ENCODE data around the gene FUT2.

FUT2 gene

DNA sequence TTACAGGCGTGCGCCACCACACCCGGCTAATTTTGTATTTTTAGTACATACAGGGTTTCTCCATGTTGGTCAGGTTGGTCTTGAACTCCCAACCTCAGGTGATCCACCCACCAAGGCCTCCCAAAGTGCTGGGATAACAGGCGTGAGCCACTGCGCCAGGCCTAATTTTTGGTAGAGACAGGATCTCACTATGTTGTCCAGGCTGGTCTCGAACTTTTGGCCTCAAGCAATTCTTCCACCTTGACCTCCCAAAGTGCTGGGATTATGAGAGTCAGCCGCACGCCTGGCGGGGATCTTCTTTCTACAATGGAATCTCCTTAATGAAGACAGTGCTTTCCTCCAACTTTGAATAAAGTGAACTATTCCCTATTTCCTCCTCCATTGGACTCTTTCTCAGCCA is 38.9 kb downstream of the FUT2 start:
- no peak for DNase-seq

DNA sequence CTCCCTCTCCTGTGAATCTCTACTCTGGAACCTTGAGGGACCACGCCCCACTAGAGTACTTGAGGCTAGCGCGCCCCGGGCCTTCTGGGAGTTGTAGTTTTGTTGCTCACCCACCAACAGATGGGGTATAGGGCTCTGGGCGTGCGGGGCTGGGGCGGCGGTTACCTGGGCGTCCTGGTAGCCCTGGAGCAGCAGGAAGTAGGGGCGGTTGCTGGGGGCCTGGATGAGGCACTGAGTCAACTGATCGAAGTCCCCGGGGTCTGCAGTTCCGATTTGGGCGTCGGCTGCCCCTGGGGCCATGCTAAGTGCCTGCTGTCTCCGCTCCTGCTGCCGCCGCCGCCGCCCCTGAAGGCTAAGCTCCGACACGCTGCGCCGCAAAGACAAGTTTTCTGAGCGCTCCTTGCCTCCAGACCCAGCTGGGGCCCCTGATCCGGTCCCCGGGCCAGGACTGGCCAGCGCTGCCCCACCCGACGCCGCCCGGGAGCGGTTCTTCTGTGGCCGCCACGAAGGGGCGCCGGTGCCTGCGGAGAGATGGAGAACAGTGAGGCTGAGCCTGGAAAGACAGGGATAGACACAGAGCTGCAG is 39.4 kb downstream of the FUT2 start:
- DNase-seq = peak; percentile 74

DNA sequence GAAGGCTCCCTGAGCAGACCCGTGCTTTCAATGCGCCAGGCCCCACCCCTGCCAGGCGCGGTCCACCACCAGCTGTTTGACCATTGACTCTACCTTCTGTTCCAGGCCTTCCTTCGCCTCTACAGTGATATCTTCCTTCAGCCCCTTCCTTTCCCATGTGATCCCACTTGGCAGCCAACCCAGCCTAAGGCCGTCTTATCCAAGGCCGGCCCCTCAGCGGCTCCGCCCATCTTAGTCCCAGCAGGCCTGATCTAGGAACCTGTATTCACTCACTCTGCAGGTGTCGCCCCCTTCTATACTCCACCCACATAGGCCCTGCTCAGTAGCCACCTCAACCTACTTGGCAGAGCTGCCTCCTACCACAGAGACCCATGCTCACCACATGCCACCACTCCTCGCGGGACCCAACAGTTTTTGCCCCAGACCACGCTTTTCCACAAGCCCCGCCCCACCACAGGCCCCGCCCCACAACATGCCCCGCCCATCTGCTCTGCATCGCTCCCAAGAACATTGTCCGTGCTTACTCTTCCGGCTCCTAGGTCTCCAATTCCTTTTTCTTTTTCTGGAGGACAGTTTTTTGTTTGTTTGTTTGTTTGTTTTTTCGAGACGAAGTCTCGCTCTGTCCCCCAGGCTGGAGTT is 41.7 kb downstream of the FUT2 start:
- peak; percentile 11 for DNase-seq

DNA sequence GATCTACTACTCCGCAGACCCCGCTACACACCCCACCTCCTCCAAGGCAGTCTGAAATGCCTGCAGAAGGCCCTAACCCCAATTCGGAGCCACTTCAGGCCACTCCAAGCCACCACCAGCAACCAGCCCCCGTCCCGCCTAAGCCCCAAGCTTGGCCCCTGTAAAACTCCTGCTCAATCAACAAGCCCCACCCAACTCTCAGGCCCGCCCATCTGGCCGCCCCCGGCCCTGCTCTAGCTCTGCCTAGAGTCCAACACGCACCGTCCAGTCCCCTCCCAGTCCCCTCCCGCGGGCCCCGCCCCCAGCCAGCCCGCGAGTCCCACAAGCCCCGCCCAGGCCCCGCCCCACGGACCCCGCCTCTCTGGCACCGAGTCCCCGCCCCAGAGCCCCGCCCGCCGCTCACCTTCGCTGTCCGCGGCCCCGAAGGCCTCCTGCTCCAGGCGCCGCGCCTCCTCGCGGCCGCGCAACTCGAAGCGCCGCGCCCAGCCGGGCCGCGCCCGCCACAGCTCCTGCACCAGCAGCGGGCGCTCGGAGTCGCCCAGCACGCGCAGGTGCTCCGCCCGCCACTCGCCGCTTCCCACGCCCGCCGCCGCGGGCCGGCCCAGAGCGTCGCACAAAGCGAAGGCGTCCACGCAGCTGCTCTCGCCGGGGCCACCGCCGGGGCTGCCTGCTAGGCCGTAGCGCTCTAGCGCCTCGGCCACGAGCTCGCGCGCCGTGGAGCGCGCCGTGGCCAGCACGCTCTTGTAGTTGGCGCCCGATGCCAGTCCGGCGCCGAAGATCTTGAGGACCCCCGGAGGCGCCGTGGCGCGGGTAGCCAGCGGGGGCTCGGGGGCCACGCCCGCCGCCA is 43.0 kb downstream of the FUT2 start:
- DNase-seq = peak; percentile 87

DNA sequence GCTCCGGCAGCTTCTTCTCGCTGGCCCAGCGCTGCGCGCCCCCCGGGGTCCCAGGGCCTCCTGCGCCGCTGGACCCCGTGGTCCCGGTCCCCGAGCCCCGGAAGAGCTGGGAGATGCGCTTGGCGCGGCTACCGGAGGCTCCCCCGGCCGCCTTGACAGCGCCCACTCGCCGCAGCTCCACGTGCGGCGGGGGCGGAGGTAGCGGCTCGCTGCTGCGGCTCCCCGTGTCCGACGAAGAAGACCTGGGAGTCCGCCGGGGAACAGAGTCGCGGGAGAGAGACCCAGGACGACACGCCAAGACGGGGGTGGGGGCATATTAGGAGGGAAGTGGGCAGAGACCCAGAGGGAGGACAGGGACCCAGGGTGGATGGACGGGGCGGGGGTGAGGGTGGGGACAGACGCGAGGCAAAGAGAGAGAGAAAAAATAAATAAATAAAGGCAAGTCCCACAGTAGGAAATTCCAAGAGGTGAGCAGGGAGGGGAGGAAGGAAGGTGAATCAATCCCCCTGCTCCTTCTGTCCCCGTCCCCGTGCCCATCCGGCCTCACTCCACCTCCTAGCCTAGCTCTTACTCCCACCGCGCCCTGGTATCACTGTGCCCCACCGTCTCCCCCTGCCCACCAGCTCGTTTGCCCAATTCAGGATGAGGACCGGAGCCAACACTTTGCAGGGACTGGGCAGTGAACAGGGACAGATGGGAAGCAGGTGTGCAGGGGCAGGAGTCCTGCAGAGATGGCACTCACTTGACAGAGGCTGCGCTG is 43.8 kb downstream of the FUT2 start:
- DNase-seq = peak; percentile 64

DNA sequence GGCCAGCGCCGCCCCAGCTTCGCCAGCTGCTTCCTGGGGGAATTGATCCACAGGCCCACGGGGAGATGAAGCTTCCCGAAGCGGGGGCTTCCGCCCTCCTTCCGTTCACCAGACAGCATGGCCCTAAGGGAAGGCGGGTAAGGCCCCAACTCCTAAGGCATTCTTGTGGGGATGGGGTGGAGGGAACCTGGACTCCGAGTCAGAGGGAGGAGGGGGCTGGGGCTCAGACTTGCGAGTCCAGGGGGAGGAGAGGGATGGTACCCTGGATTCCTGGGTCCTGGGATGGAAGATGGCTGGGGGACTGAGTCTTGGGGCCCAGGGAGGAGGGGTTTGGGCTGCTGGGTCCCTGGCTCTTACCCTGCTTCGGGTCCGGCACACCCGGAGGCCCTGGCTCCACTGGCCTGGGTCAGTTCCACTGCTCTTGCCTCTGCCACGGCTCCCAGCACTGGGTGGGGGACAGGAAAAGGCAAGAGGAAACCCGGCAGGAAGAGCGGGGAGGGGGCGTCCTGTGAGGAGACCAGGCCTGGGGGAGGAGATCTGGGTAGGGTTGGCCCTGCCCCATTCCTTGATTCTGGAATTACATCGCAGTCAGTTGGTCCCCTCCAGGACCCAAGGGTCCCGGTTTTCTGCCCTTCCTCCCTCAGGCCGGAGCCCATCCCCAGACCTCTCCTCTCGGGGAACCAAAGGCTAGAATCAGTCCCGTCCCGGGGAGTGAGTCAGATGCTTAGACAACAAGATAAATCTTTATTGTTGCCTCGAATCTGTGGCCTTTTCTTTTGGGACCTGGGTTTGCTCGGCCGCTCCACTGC is 44.6 kb downstream of the FUT2 start, which contains the start of gene RASIP1:
Gene RASIP1, minus strand, starts transcription at position 447 of the 809 bp plus-strand sequence. Its CDS starts 328 bp downstream, at position 119.
- DNase-seq = no peak

DNA sequence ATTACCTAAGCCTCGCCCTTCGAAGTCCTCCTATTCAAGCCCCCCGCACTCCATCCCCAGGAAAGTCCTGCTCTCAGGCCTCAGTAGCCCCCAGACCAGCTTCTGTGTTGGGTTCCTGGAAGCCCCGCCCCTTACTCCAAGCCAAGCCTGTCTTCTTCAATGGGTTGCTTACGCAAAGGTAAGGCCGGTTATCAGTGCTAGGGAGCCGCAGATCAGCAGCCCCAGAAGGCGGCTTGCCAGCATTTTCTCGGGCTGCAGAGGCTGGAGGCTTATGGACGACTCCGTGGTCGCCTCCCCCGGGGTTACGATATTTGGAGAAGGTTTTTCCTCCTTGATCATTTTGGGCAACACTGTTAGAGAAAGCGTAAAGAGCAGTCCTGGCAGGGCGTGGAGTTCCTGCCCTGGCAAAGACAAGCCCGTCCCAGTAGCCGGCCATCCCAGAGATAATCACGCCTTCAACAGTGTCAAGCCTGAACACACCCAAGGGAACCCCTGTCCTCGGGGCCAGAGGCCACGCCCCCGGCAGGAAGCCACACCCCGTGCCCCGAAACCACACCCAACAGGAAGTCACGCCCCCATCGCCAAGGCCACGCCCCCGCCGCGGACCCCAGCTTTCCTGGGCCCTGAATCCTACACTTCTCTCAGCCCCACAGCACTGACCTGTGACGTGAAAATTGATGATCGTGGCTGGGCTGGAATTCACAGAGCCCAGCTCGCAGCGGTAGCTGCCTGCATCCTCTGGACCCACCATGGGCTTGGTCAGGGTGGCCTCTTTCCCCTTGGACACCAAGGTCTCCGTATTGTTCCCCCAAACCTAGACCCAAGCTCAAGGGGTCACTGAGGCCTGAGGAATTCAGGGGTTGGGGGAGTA is 45.6 kb downstream of the FUT2 start:
- DNase-seq = no peak

DNA sequence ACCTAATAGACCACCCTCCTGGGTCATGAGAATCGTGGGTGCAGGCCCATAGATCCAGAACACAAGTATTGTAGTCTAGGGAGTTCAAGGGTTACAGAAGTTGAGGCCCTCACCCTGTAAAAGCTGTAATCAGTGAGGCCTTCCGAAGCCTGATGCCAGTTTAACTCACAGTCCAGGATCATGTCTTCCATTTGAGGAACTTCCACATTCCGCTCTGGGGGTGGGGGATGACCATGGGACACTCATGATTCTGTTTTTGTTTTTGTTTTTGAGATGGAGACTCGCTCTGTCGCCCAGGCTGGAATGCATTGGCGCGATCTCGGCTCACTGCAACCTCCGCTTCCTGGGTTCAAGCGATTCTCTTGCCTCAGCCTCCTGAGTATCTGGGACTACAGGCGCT is 46.3 kb downstream of the FUT2 start:
- no peak for DNase-seq

DNA sequence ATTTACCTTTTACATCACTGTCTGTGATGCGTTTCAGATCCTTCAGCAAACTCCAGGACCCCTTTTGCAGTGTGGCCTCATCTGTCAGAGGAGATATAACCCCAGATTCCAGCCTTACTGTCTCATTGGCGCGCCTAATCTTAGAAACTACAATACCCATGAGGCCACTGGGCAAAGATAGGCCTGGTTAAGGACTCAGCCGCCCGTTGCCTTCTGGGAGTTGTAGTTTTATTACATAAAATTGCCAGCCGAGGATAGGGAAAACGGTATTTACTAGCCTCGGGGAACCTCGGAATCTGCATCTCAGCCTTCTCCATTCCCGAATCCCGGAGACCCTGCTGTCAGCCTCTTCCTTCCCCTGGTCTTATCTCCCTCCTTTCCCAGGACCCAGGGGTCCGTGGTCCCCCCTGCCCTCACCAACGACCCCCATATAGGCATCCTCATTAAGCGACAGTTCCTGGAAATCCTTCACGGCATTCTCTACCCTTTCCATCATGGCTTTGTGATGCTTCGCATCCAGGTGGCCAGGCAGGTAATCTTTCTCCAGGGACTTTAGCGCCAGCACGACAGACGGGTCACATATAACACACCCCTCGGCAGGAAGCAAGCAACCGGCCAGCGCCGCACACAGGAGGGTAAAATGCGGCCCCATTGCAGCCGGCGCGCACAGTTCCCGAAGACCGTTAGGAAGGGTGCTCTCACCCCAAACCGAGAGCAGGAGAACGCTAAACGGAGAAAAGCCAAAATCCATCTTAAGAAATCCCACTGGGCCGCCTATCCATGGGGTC is 49.6 kb downstream of the FUT2 start:
- DNase-seq = peak; percentile 75

DNA sequence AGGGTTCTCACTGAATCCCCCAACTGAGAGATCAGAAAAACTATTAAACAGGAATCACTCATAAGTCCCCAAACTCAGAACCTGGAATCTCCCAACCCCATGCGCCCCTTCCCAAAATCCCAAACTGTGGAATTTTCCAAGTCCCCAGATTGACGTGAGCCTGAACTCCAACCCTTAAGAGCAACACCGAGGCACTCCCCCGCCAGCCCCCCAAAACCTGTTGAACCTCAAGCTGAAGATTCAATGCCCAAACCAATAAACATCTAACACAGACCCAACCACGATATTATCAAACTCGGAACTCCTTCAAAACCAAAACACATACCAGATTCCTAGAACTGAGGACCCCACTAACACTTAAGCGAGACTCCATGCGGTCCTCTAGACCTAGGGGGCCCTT is 50.3 kb downstream of the FUT2 start:
- DNase-seq = no peak

DNA sequence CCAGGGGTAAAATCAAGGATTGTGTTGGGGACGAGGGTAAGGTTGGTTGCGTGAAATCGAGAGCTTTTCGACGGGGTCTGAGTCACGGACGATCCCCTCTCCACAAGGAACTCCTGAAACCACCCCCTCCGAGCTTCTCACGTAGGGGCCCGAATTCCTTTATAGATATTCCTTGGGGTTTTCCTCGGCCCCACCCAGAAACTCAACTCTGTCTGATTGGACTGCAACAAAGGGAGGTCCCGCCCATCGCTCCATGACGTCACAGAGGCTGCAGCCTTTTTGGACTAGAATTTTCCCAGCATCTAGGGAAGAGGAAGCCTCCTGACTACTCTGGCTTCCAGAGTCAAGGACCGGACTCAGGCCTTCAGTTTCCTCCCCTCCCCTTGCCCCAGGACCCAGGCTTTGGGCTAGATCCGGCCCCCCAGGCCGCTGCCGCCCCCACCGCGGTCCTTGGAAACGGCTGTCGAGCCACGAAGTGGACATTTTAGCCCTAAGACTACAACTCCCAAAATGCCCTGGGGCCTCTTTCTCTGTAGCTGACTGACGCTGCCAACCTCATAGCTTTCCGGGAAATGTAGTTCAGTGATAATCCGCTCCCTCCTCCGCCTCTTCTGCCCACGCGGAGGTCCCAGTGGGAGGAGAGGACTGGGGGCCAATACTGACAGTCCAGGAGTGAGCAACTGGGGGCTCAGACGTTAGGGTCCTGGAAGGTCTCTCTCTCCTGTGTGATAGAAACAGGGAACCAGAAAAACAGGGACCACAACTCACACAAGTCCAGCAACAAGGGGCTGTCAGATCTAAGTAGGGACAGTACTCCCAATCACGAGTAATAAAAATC is 51.2 kb downstream of the FUT2 start, which contains the start of gene IZUMO1:
Gene IZUMO1, minus strand, starts transcription at position 172 of the 838 bp plus-strand sequence. CDS start 1,050 bp downstream, outside the sequence.
- DNase-seq = no peak

DNA sequence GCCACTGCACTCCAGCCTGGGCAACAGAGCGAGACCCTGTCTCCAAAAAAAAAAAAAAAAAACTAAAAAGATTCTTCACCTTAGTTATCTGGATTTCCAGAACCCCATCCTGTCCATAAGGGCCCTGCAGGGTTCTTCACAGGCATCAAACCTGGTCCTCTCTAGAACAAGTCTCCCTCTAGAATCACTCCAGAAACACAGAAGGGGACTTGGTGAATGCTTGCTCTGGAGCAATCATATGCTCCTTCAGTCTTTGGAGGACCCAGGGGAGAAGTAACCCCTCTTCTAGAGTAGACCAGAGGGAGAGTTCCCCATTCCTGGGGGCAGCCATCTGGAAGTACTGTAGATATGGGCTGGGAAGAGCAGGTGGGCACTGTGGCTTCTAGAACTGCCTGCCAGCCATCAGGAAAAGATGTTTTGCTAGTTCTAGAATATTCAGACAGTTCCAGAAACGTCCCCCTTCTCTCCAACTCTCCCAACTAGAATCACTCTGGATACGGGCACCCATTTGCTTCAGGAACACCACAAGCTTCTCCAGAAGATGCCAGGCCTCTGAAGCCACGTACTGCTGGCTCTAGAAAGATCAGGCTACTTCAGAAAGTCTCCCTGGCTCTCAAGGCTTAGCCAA is 53.9 kb downstream of the FUT2 start:
- DNase-seq = no peak

DNA sequence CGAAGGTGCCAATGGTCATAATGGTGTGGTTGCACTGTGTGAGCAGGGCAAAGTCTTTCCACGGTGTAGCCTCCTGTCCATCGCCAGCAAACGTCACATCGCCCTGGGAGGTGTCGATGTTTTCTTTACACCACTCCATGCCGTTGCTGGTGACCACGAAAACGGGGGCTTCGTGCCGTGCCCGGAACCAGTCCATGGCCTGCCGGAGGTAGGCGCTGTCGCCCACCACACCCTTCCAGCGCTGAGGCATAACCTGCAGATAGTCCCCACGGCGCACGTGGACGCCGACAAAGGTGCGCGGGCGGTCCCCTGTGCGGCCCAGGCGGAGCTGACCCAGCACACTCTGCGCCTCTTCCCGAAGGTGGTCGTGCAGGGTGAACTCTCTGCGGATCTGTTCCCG is 54.6 kb downstream of the FUT2 start:
- DNase-seq = no peak

DNA sequence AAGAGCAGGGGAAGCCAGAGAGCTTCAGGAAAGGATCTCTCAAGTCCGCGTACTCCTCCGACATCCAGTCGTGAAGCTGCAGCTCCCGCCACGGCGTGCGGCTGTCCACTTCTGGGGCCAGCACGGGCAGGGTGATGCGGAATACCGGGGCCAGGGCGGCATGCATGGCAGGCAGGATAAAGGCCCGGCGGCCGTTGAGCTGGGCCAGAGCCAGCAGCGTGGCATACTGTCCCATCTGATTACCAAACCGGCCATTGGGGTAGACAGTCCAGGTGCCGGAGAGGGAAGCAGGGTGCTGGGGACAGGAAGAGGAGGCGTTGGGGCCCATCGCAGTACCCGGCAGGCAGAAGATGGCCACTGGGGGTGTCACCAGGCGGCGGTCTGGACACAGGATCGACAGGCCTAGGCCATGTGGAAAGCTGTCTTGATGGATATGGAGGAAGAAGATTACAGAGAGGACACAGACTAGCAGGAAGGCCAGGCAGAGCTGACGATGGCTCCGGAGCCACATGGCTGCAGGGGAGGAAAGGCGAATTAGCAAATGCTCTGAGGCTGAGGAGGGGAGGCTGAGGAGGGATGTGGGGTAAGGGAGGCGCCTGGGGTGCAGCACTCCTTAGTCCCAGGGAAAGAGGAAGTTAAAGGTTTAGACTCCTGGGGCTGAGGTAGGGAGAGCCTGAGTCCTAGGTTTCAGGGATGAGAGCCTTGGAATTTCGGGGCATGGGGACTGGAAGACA is 55.2 kb downstream of the FUT2 start:
- DNase-seq = no peak

DNA sequence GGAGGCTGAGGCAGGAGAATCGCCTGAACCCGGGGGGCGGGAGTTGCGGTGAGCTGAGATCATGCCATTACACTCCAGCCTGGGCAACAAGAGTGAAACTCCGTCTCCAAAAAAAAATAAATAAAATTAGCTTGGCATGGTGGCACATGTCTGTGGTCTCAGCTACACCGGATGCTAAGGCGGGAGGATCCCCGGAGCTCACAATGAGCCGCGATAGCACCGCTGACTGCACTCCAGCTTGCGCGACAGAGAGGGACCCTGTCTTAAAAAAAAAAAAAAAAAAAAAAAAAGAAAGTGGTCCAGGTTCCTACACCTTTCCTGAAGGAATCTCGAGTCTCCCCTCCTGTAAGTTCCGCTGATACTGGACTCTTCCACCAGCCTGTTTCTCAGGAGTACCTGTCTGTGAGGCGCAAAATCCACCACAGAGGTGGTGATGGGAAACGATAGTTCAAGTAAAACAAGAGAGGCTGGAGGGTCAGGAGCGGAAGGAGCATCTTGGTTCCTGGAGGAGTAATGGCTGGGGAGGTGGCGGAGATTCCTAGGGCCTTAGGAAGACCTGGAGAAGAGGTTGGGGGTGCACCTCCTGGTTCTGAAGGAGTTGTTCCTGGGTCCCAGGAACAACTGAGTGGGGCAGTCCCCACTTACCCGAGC is 56.2 kb downstream of the FUT2 start:
- DNase-seq = peak; percentile 53

DNA sequence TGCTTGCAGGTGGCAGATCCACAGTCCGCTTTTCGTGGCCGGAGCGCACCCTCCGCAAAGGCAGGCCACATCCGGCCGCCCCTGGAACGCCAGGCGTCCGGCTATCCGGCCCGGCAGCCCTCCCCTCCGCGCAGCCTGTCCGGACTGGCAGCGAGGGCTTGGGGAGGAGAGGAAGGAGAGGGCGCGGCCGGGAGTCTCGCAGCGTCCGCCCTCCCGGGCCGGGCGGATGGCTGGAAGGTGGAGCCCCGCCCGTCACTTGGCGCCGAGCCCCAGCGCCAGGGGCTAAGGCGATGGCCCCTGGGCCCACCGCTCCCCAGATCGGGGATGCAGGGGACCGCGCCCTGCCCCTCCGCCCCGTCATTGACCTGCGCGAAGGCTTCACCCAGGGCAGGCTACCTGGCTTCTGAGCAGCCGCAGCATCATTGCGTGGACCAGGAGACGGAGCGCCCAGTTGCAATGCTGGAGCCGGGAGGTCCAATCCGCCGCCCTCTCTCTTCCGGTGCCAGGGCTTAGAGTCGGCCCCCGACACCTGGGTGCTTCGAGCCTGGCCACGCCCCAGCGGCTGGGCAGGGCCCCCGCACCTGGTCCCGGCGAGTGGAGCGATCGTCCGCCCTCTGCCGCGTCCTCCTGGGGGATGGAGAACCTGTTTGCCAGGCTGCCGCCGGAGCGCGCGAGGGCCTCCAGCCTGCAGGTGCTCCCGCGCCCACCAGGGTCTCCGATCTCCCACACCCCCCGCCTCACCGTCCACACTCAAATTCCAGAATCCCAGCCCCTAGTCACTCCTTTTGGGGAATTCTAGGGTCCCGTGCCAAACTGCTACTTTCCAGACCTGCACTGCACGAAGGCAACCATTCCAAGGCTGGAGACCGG is 57.0 kb downstream of the FUT2 start, which contains the start of gene FUT1:
Gene FUT1, minus strand, starts transcription at position 146 of the 870 bp plus-strand sequence. CDS start 1,360 bp downstream, outside the sequence.
- peak; percentile 96 for DNase-seq
